Measurements from ENCODE around the gene SLC6A13. TPM values are rescaled to one million over a fixed set of nuclear protein-coding genes. Genes with fewer than 3 reads are reported as not detected.

SLC6A13 gene
- polyA plus RNA-seq, 1 experiment: not detected

DNA sequence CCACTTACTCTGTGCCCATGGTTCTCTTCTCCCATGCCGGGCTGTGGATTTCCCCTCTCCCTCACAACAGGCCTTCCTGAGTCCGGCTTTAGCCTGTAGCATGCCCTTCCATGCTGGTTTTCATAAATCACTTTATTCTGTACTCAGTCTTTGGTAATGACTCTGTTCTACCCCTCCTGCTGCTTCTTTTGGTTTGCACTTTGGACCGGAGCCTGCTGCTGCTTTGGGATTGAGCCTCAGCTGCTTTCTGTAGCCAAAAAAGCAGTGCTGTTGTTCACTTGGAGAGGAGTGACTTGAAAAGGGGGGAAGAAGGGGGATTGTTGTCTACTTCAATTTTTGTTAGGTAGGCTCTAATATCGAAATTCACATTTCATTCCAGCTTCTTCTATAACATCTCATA lies 8.5 kb upstream of the SLC6A13 start:
- ChIA-PET CTCF (no interaction called here), POLR2A (no interaction called here)
- no peaks in the 10 kb centered on the region; the same call in 1 of the 2 replicates for H3K27me3 ChIP-seq (ENCODE audit: control insufficient read depth, insufficient read depth, low read length)
- TF ChIP-seq, protein P1, sequence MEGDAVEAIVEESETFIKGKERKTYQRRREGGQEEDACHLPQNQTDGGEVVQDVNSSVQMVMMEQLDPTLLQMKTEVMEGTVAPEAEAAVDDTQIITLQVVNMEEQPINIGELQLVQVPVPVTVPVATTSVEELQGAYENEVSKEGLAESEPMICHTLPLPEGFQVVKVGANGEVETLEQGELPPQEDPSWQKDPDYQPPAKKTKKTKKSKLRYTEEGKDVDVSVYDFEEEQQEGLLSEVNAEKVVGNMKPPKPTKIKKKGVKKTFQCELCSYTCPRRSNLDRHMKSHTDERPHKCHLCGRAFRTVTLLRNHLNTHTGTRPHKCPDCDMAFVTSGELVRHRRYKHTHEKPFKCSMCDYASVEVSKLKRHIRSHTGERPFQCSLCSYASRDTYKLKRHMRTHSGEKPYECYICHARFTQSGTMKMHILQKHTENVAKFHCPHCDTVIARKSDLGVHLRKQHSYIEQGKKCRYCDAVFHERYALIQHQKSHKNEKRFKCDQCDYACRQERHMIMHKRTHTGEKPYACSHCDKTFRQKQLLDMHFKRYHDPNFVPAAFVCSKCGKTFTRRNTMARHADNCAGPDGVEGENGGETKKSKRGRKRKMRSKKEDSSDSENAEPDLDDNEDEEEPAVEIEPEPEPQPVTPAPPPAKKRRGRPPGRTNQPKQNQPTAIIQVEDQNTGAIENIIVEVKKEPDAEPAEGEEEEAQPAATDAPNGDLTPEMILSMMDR (IDR thresholded peaks at IDR 0.05; ENCODE audit: insufficient read depth, low read depth, low read length): no peak
- H3K36me3 ChIP-seq (ENCODE audit: control insufficient read depth, insufficient read depth, low read length): no peaks in the 10 kb centered on the region
- no peak for DNase-seq (ENCODE audit: low read depth)
- no peak overlapping the region for H3K4me3 ChIP-seq (ENCODE audit: low read depth, low read length)

DNA sequence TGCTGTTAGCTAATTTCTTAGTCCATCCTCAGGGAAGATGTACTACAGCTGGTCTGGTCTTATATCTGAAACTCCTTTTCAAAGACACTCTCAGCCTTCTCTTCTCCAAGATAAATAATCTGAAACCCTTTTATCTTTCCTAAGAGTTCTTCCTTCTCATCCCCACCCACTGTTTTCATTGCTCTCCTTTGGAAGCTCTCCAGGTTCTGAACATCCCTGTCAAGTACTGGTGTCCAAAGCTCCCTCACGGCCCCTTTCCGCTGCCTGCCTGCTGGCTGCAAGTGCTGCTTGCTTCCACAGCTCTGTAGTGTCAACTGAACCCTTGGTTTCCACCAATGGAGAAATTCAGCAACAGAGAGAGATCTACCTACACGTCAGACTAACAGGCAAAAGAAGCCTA lies 6.6 kb upstream of the SLC6A13 start:
- no peak for DNase-seq (ENCODE audit: low read depth)
- CTCF ChIA-PET: no interaction called here
- Histone ChIP-seq H3K27me3 (ENCODE audit: control insufficient read depth, insufficient read depth, low read length) (no peaks in the 10 kb centered on the region; the same call in 1 of the 2 replicates), H3K4me3 (ENCODE audit: low read depth, low read length) (no peak overlapping the region), H3K36me3 (ENCODE audit: control insufficient read depth, insufficient read depth, low read length) (no peaks in the 10 kb centered on the region)
- TF ChIP-seq, protein P1 (IDR thresholded peaks at IDR 0.05; ENCODE audit: insufficient read depth, low read depth, low read length): no peak
- POLR2A ChIA-PET: no interaction called here

DNA sequence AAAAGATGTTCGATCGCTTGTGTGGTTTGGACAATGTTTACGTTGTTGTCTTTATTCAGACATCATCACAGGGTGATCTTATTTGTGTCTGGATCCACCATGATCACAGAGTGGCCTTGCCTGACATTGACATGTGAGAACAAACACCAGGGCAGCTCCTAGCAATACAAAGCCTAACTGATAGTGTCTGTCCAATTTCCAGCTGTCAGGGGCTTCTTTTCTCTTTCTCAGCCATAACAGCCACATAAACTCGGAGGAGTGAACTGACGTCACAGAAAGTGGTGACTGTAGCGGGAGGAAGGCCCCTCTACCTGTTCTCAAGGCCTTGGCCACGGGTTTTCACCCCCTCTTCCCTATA lies 5.8 kb upstream of the SLC6A13 start:
- TF ChIP-seq, protein P1 (IDR thresholded peaks at IDR 0.05; ENCODE audit: insufficient read depth, low read depth, low read length): no peak
- Histone ChIP-seq H3K4me3 (ENCODE audit: low read depth, low read length) (no peak overlapping the region), H3K36me3 (ENCODE audit: control insufficient read depth, insufficient read depth, low read length) (no peaks in the 10 kb centered on the region), H3K27me3 (ENCODE audit: control insufficient read depth, insufficient read depth, low read length) (no peaks in the 10 kb centered on the region; the same call in 1 of the 2 replicates)
- ChIA-PET CTCF (no interaction called here), POLR2A (no interaction called here)
- DNase-seq (ENCODE audit: low read depth): no peak

DNA sequence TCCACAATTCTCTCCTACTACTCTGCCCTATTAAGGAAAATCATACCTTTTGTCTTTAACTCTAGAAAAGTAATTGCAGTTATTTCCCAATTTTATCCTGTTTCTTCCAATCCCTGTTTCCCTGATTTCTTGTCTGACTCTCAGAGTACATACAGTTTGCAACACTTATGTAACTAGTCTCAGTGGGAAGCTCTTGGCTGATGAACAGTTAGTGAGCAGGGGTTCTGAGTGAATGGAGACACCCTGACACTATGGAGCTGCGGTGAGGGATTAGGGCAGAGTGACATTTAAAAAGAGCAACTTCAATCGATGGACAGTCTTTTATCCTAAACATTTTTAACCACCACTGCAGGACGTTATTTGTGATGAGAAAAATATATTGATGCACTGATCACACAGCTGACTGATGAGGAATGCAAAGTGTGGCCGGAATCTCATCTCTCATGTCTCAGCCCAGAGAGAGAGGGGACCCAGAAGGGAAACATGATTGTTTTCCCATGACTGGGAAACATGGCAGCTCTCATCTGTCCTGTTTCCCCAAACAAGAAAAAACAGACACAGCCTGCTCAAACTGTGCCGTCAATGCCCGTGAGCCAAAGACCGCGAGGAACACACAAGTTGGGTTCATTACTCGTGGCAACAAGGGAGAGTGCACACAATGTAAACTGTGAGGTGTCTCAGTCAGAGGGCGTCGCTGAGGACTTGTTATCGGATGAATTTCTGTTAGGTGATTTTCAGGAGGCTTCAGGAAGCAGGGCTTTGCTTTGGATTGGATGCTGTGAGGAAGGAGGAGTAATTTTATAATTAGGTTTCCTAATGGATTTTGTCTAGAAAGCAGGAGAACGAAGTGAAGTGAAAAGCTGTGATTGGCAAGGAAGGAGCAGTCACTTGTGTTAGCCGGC lies 5.2 kb upstream of the SLC6A13 start:
- CTCF ChIA-PET: no interaction called here
- H3K36me3 ChIP-seq (ENCODE audit: control insufficient read depth, insufficient read depth, low read length): no peaks in the 10 kb centered on the region
- POLR2A ChIA-PET: no interaction called here
- TF ChIP-seq, protein P1 (IDR thresholded peaks at IDR 0.05; ENCODE audit: insufficient read depth, low read depth, low read length): no peak
- H3K27me3 ChIP-seq (ENCODE audit: control insufficient read depth, insufficient read depth, low read length): no peaks in the 10 kb centered on the region; the same call in 1 of the 2 replicates
- DNase-seq (ENCODE audit: low read depth): no peak
- no peak overlapping the region for H3K4me3 ChIP-seq (ENCODE audit: low read depth, low read length)

DNA sequence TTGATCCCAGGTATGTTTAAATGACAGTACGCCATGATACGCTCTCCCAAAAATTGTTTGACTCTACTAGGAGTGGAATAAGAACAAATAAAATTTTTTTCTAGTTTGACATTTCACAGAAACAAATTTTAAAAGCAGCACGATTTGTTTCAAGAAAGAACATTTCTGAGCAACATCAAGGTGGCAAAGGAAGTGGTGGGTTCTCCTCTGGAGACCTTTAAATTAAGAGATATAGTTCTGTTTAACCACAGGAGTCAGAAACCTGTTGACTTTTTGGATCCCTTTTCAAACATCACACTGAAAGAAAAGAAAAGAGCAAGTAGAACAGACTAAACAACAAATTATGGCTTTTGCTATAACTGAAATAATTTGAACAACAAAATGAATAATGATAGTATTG lies 2.5 kb upstream of the SLC6A13 start:
- H3K27me3 ChIP-seq (ENCODE audit: control insufficient read depth, insufficient read depth, low read length): no peaks in the 10 kb centered on the region; the same call in none of the 2 replicates
- H3K4me3 ChIP-seq (ENCODE audit: low read depth, low read length): no peak overlapping the region
- no peaks in the 10 kb centered on the region for H3K36me3 ChIP-seq (ENCODE audit: control insufficient read depth, insufficient read depth, low read length)
- TF ChIP-seq, protein P1 (IDR thresholded peaks at IDR 0.05; ENCODE audit: insufficient read depth, low read depth, low read length): no peak
- DNase-seq (ENCODE audit: low read depth): no peak
- ChIA-PET CTCF (no interaction called here), POLR2A (no interaction called here)

Measured in BJ (cell line).